Activated CD8-positive, alpha-beta T cell treated with anti-CD3 and anti-CD28 coated beads for 36 hours (primary cell): ENCODE results near the gene HIVEP2. TPM values are rescaled to one million over a fixed set of nuclear protein-coding genes. Genes with fewer than 3 reads are reported as not detected.

Source experiments
- ATAC-seq: fragments of 200-7000 bp; cut with Tn5 transposase; one replicate; pipeline ENCODE4 v1.10.0; 2021; ENCODE audit warnings: mild to moderate bottlenecking, moderate library complexity
- CTCF ChIA-PET: fragments of 350-600 bp; sonication (Branson Sonifier 250); formaldehyde crosslinking; loops from one replicate; lab custom pipeline; 2021; ENCODE audit warnings: antibody characterized with exemption; lab: Charles Lee
- POLR2A ChIA-PET: fragments of 350-600 bp; sonication (Branson Sonifier 250); formaldehyde crosslinking; loops from one replicate; lab custom pipeline; 2021; ENCODE audit warnings: antibody characterized with exemption; lab: Charles Lee
- DNase-seq: peaks from one replicate; pipeline ENCODE4 v3.0.0-alpha.2; 2020
- H3K27ac Mint-ChIP-seq: one replicate; pipeline ENCODE4 v1.8.0; 2021; ENCODE audit warnings: mild to moderate bottlenecking, mixed read lengths
- H3K27me3 Mint-ChIP-seq: one replicate; pipeline ENCODE4 v1.8.0; 2021; ENCODE audit warnings: mixed read lengths
- H3K36me3 Mint-ChIP-seq: one replicate; pipeline ENCODE4 v1.8.0; 2021; ENCODE audit warnings: low read depth, mixed read lengths
- H3K4me1 Mint-ChIP-seq: one replicate; pipeline ENCODE4 v1.8.0; 2021; ENCODE audit warnings: low read depth, mixed read lengths
- H3K4me3 Mint-ChIP-seq: one replicate; pipeline ENCODE4 v1.8.0; 2021; ENCODE audit warnings: mild to moderate bottlenecking, moderate library complexity, mixed read lengths
- H3K9me3 Mint-ChIP-seq: one replicate; pipeline ENCODE4 v1.8.0; 2021; ENCODE audit warnings: mixed read lengths
- CTCF ChIP-seq: fragments of 200-600 bp; IDR thresholded peaks from one replicate; pipeline ENCODE4 v1.8.0; 2022; ENCODE audit warnings: antibody characterized with exemption, mild to moderate bottlenecking
- intact Hi-C: fragments of 100-400 bp; cut with micrococcal nuclease; formaldehyde crosslinking; loops from one replicate; pipeline ENCODE4 v1.10.0; 2022
- total RNA-seq, 2 experiments: library from RNA; stranded (reverse); gene quantifications; one replicate each; pipeline ENCODE4 v1.2.3, GENCODE V29; 2021

The HIVEP2 gene
- total RNA-seq, 2 experiments from 2014 or later, result 31.8 to 38.1 TPM

- ATAC-seq (peak; percentile 32), DNase-seq (peak; percentile 93)
- Mint-ChIP-seq H3K4me3 (peak overlapping the region; percentile 91), H3K27ac (peak overlapping the region; percentile 94), H3K9me3 (no peaks in the 10 kb centered on the region), H3K27me3 (peaks cover 2% of the 10 kb centered on the region), H3K4me1 (peaks cover 34% of the 10 kb centered on the region), H3K36me3 (peaks cover 21% of the 10 kb centered on the region)
- TF ChIP-seq CTCF, result no peak
- ChIA-PET CTCF (interaction anchor here (0.8 to 1.5 kb wide), 5 partner anchors 9 to 253 kb away, joined by 3 to 5 read pairs (median 4); no protein-coding TSS in a partner anchor), POLR2A (interaction anchor here (0.6 to 6.8 kb wide), 40 partner anchors 8 to 504 kb away, joined by 3 to 85 read pairs (median 5); partner anchors contain the start of genes ADAT2, AIG1 and PEX3)
- intact Hi-C loops, result loop anchor here (2.0 to 10.0 kb wide), 3 partner anchors 104 to 472 kb away; no protein-coding TSS in a partner anchor
These were observed 1.4 kb upstream of the HIVEP2 start for GRCh38 chr6:142946181-142946923.

- Mint-ChIP-seq H3K27ac (peak overlapping the region; percentile 97), H3K36me3 (peaks cover 24% of the 10 kb centered on the region), H3K27me3 (peaks cover 2% of the 10 kb centered on the region), H3K9me3 (no peaks in the 10 kb centered on the region), H3K4me3 (peak overlapping the region; percentile 91), H3K4me1 (peaks cover 42% of the 10 kb centered on the region)
- peak; percentile 2 for ATAC-seq
- ChIA-PET POLR2A (interaction anchor here (0.6 to 6.8 kb wide), 24 partner anchors 10 to 134 kb away, joined by 3 to 85 read pairs (median 6); no protein-coding TSS in a partner anchor), CTCF (interaction anchor here (1.5 kb wide), 1 partner anchor 60 kb away, joined by 4 read pairs; no protein-coding TSS in a partner anchor)
- DNase-seq, result peak; percentile 69
- no peak for TF ChIP-seq CTCF
- intact Hi-C loops, result loop anchor here (2.0 to 10.0 kb wide), 4 partner anchors 61 to 471 kb away; no protein-coding TSS in a partner anchor
These were observed 637 bp upstream of the HIVEP2 start for GRCh38 chr6:142945446-142946180.

GRCh38 chr6:142944124-142945048 is 590 bp downstream of the HIVEP2 start:
- CTCF ChIA-PET, result interaction anchor here (1.2 to 2.8 kb wide), 7 partner anchors 10 to 252 kb away, joined by 3 to 8 read pairs (median 5); no protein-coding TSS in a partner anchor
- no peaks in the 10 kb centered on the region for H3K9me3 Mint-ChIP-seq
- peak overlapping the region; percentile 91 for H3K4me3 Mint-ChIP-seq
- ATAC-seq, result peak; percentile 57
- peaks cover 50% of the 10 kb centered on the region for H3K4me1 Mint-ChIP-seq
- POLR2A ChIA-PET, result interaction anchor here (0.6 to 6.8 kb wide), 27 partner anchors 8 to 569 kb away, joined by 3 to 85 read pairs (median 6); no protein-coding TSS in a partner anchor
- H3K36me3 Mint-ChIP-seq, result peaks cover 25% of the 10 kb centered on the region
- H3K27me3 Mint-ChIP-seq, result peaks cover 2% of the 10 kb centered on the region
- no peak for TF ChIP-seq CTCF
- DNase-seq, result peak; percentile 98
- H3K27ac Mint-ChIP-seq, result peak overlapping the region; percentile 100
- intact Hi-C loops, result loop anchor here (2.0 to 10.0 kb wide), 6 partner anchors 37 to 470 kb away; no protein-coding TSS in a partner anchor

- no peak for ATAC-seq
- peak overlapping the region; percentile 91 for H3K4me3 Mint-ChIP-seq
- peak overlapping the region; percentile 100 for H3K27ac Mint-ChIP-seq
- H3K36me3 Mint-ChIP-seq, result peaks cover 25% of the 10 kb centered on the region
- intact Hi-C loops, result loop anchor here (1.0 to 10.0 kb wide), 7 partner anchors 17 to 469 kb away; no protein-coding TSS in a partner anchor
- peaks cover 51% of the 10 kb centered on the region for H3K4me1 Mint-ChIP-seq
- ChIA-PET CTCF (interaction anchor here (0.6 to 4.0 kb wide), 11 partner anchors 9 to 484 kb away, joined by 3 to 19 read pairs (median 5); no protein-coding TSS in a partner anchor), POLR2A (interaction anchor here (0.5 to 6.8 kb wide), 21 partner anchors 8 to 1411 kb away, joined by 3 to 85 read pairs (median 4); partner anchors contain the start of gene AIG1)
- TF ChIP-seq CTCF, result no peak
- DNase-seq, result peak; percentile 70
- H3K9me3 Mint-ChIP-seq, result no peaks in the 10 kb centered on the region
- peaks cover 2% of the 10 kb centered on the region for H3K27me3 Mint-ChIP-seq
These were observed 1.3 kb downstream of the HIVEP2 start for GRCh38 chr6:142943711-142944123.
